ENCODE data around the gene BGN. TPM values are rescaled to one million over a fixed set of nuclear protein-coding genes. Genes with fewer than 3 reads are reported as not detected.

BGN gene
- total and polyA plus RNA-seq, 10 of the 15 experiments (the other 5 are each of a cell fraction or from before 2014, with no cell fraction given), result 0.06 to 0.18 (median 0.12) TPM; not detected in 7

- Histone ChIP-seq H3K27ac (ENCODE audit: control insufficient read depth, insufficient read depth) (no peak overlapping the region), H2AFZ (ENCODE audit: control insufficient read depth, low read depth, low read length) (no peak overlapping the region), H3K79me2 (ENCODE audit: control insufficient read depth, insufficient read depth, low read length) (peaks cover 3% of the 10 kb centered on the region), H3K36me3 (ENCODE audit: control insufficient read depth in 2 of 2, insufficient read depth in 2 of 2, low read length in 1 of 2) (no peaks in the 10 kb centered on the region; a peak in 1 of 4 replicates), H4K20me1 (ENCODE audit: control insufficient read depth, insufficient read depth) (no peaks in the 10 kb centered on the region), H3K9me3 (replicated peaks; ENCODE audit: control insufficient read depth, insufficient read depth, low read length) (no peaks in the 10 kb centered on the region), H3K27me3 (replicated peaks in 1 of 2; ENCODE audit: control insufficient read depth in 2 of 2, insufficient read depth in 2 of 2, low read length in 1 of 2) (no peaks in the 10 kb centered on the region; a peak in 1 of 4 replicates), H3K9ac (ENCODE audit: control insufficient read depth, insufficient read depth, low read length) (no peak overlapping the region), H3K4me1 (ENCODE audit: control insufficient read depth, insufficient read depth, low read length) (no peaks in the 10 kb centered on the region), H3K4me3 (no peak overlapping the region), H3K4me2 (ENCODE audit: control insufficient read depth, insufficient read depth) (peak overlapping the region; percentile 17; the same call in 1 of the 2 replicates)
- ATAC-seq (no peak), FAIRE-seq (no peak), DNase-seq (ENCODE audit: low read depth, low spot score) (no peak)
- ChIA-PET SMC1A (ENCODE audit: uncharacterized antibody, unreplicated experiment) (no interaction called here), RAD21 (ENCODE audit: unreplicated experiment) (no interaction called here), POLR2A (no interaction called here), CTCF (no interaction called here)
- TF ChIP-seq BHLHE40 (IDR thresholded peaks at IDR 0.05; ENCODE audit: borderline replicate concordance in 1 of 2, low read depth in 2 of 2, low read length in 1 of 2), result peak in 1 of 2 experiments; percentile 84; a peak in 2 of 4 replicates
- no peak for TF ChIP-seq IKZF1 (conservative IDR thresholded peaks at IDR 0.05)
- TF ChIP-seq TCF7 (IDR thresholded peaks at IDR 0.05; ENCODE audit: borderline replicate concordance), result no peak
- TF ChIP-seq CBFB (IDR thresholded peaks at IDR 0.05; ENCODE audit: low read depth), result no peak
- WGBS (ENCODE audit: insufficient coverage, insufficient replicate concordance, low lambda C conversion rate, missing lambda C conversion rate), result 45% methylated on average over 31 of the region's 59 CpGs
- in situ Hi-C loops (cut with MboI) (no loop called here), intact Hi-C loops (cut with micrococcal nuclease; ENCODE audit: unreplicated experiment) (no loop called here)
- no TSS peak for BruUV-seq (replicated peaks)
Observed at GRCh38 chrX:153474718-153475117, 20.1 kb upstream of the BGN start.

- Histone ChIP-seq H4K20me1 (ENCODE audit: control insufficient read depth, insufficient read depth) (no peaks in the 10 kb centered on the region), H3K27me3 (replicated peaks in 1 of 2; ENCODE audit: control insufficient read depth in 2 of 2, insufficient read depth in 2 of 2, low read length in 1 of 2) (no peaks in the 10 kb centered on the region; a peak in 1 of 4 replicates), H3K4me3 (no peak overlapping the region), H3K9me3 (replicated peaks; ENCODE audit: control insufficient read depth, insufficient read depth, low read length) (no peaks in the 10 kb centered on the region), H2AFZ (ENCODE audit: control insufficient read depth, low read depth, low read length) (no peak overlapping the region), H3K4me2 (ENCODE audit: control insufficient read depth, insufficient read depth) (no peak overlapping the region), H3K27ac (ENCODE audit: control insufficient read depth, insufficient read depth) (no peak overlapping the region), H3K36me3 (ENCODE audit: control insufficient read depth in 2 of 2, insufficient read depth in 2 of 2, low read length in 1 of 2) (no peaks in the 10 kb centered on the region), H3K79me2 (ENCODE audit: control insufficient read depth, insufficient read depth, low read length) (no peaks in the 10 kb centered on the region), H3K4me1 (ENCODE audit: control insufficient read depth, insufficient read depth, low read length) (no peaks in the 10 kb centered on the region), H3K9ac (ENCODE audit: control insufficient read depth, insufficient read depth, low read length) (no peak overlapping the region)
- FAIRE-seq (no peak), ATAC-seq (no peak), DNase-seq (ENCODE audit: low read depth, low spot score) (no peak)
- 38% methylated on average over 7 of the region's 7 CpGs for WGBS (ENCODE audit: insufficient coverage, insufficient replicate concordance, low lambda C conversion rate, missing lambda C conversion rate)
- BruUV-seq (replicated peaks), result no TSS peak
- intact Hi-C loops (cut with micrococcal nuclease; ENCODE audit: unreplicated experiment), result no loop called here
- RAD21 ChIA-PET (ENCODE audit: unreplicated experiment), result no interaction called here
- TF ChIP-seq CBX5 (IDR thresholded peaks at IDR 0.05; ENCODE audit: low read depth), result no peak
- TF ChIP-seq PKNOX1 (IDR thresholded peaks at IDR 0.05), result no peak
- TF ChIP-seq ASH2L (IDR thresholded peaks at IDR 0.05; ENCODE audit: borderline replicate concordance, low read depth), result no peak
- no peak for TF ChIP-seq RBBP5 (conservative IDR thresholded peaks at IDR 0.05)
- no peak for TF ChIP-seq POLR2AphosphoS5 (IDR thresholded peaks at IDR 0.05; ENCODE audit: low read length)
- TF ChIP-seq MYC (IDR thresholded peaks at IDR 0.05; ENCODE audit: insufficient read depth, insufficient read length, insufficient replicate concordance, low read length, severe bottlenecking), result no peak
- no peak for TF ChIP-seq MAX (IDR thresholded peaks at IDR 0.05; ENCODE audit: low read depth, low read length)
- TF ChIP-seq BMI1 (IDR thresholded peaks at IDR 0.05; ENCODE audit: borderline replicate concordance), result no peak
- no peak for TF ChIP-seq CHD4 (IDR thresholded peaks at IDR 0.05)
- TF ChIP-seq HSF1 (IDR thresholded peaks at IDR 0.05; ENCODE audit: low read depth, low read length), result no peak
- no peak for TF ChIP-seq BCL11A (IDR thresholded peaks at IDR 0.05; ENCODE audit: low read depth, low read length)
- TF ChIP-seq TCF12 (IDR thresholded peaks at IDR 0.05; ENCODE audit: low read depth, low read length), result no peak
- no peak for TF ChIP-seq TCF3 (IDR thresholded peaks at IDR 0.05; ENCODE audit: borderline replicate concordance, insufficient read depth, low read depth, low read length)
- CTCF ChIA-PET, result no interaction called here
- SMC1A ChIA-PET (ENCODE audit: uncharacterized antibody, unreplicated experiment), result no interaction called here
- POLR2A ChIA-PET, result no interaction called here
- in situ Hi-C loops (cut with MboI), result no loop called here
Observed at GRCh38 chrX:153475271-153475670, 19.5 kb upstream of the BGN start.

All from GM12878 (cell line).